ENCODE results near the gene TLE6.
"Not testable (repeated sequence)": the region's sequence is repeated elsewhere in the genome, so short reads cannot be mapped to it uniquely, and the experiment has no call there.

TLE6 gene

GRCh38 chr19:3005345-3005744 lies 28.0 kb downstream of the TLE6 start:
- no peak for DNase-seq

GRCh38 chr19:3006075-3006767 lies 28.9 kb downstream of the TLE6 start:
- peak; percentile 22 for DNase-seq

GRCh38 chr19:3007975-3008374 lies 30.6 kb downstream of the TLE6 start:
- DNase-seq: no peak

GRCh38 chr19:3008994-3009393 lies 31.6 kb downstream of the TLE6 start:
- DNase-seq: no peak

GRCh38 chr19:3010871-3011270 lies 33.5 kb downstream of the TLE6 start:
- DNase-seq: no peak

GRCh38 chr19:3012059-3012458 lies 34.7 kb downstream of the TLE6 start:
- DNase-seq: not testable (repeated sequence)

GRCh38 chr19:3012621-3013262 lies 35.4 kb downstream of the TLE6 start:
- no peak for DNase-seq

GRCh38 chr19:3013263-3013725 lies 35.9 kb downstream of the TLE6 start:
- no peak for DNase-seq

- no peak for DNase-seq
These were observed 36.8 kb downstream of the TLE6 start for GRCh38 chr19:3014135-3014534.

GRCh38 chr19:3015126-3016057 lies 38.0 kb downstream of the TLE6 start:
- no peak for DNase-seq

GRCh38 chr19:3017923-3018322 lies 40.6 kb downstream of the TLE6 start:
- DNase-seq: no peak

GRCh38 chr19:3019211-3019854 lies 42.0 kb downstream of the TLE6 start:
- DNase-seq: no peak

- DNase-seq: no peak
These were observed 43.1 kb downstream of the TLE6 start for GRCh38 chr19:3020321-3020960.

GRCh38 chr19:3024509-3024869 lies 47.1 kb downstream of the TLE6 start:
- no peak for DNase-seq

GRCh38 chr19:3024870-3025548 lies 47.6 kb downstream of the TLE6 start:
- no peak for DNase-seq

- no peak for DNase-seq
These were observed 48.2 kb downstream of the TLE6 start for GRCh38 chr19:3025549-3025886.

GRCh38 chr19:3026768-3027167 lies 49.4 kb downstream of the TLE6 start:
- no peak for DNase-seq

- no peak for DNase-seq
These were observed 49.9 kb downstream of the TLE6 start for GRCh38 chr19:3027292-3027691.

GRCh38 chr19:3027981-3028304 lies 50.6 kb downstream of the TLE6 start:
- no peak for DNase-seq

GRCh38 chr19:3028305-3029064 lies 51.1 kb downstream of the TLE6 start:
- no peak for DNase-seq
